GM18499 (cell line): ENCODE data around the gene AAK1.
"Not testable (repeated sequence)": the region's sequence is repeated elsewhere in the genome, so short reads cannot be mapped to it uniquely, and the experiment has no call there.

Experiments
- ATAC-seq: cut with Tn5 transposase; IDR thresholded peaks from one replicate; pipeline ENCODE4 v1.9.1; 2021; ENCODE audit warnings: moderate number of reproducible peaks; ENCODE audit not compliant: insufficient read depth, unreplicated experiment

AAK1 gene

GRCh38 chr2:69662547-69662946 is 19.0 kb upstream of the AAK1 start:
- ATAC-seq, result not testable (repeated sequence)

GRCh38 chr2:69660637-69661036 is 17.1 kb upstream of the AAK1 start:
- no peak for ATAC-seq

GRCh38 chr2:69659941-69660483 is 16.5 kb upstream of the AAK1 start:
- ATAC-seq, result no peak

- no peak for ATAC-seq
These were observed 15.8 kb upstream of the AAK1 start for GRCh38 chr2:69659349-69659748.

- no peak for ATAC-seq
These were observed 8.7 kb upstream of the AAK1 start for GRCh38 chr2:69652206-69652605.

GRCh38 chr2:69647196-69647595 is 3.7 kb upstream of the AAK1 start:
- not testable (repeated sequence) for ATAC-seq

- no peak for ATAC-seq
These were observed 3.2 kb upstream of the AAK1 start for GRCh38 chr2:69646714-69647113.

GRCh38 chr2:69645921-69646320 is 2.4 kb upstream of the AAK1 start:
- ATAC-seq, result no peak

GRCh38 chr2:69645031-69645431 is 1.5 kb upstream of the AAK1 start:
- ATAC-seq, result no peak

- ATAC-seq, result no peak
These were observed 1.0 kb upstream of the AAK1 start for GRCh38 chr2:69644506-69644979.

- ATAC-seq, result no peak
These were observed 584 bp downstream of the AAK1 start for GRCh38 chr2:69642709-69643601.

GRCh38 chr2:69641887-69642708 is 1.4 kb downstream of the AAK1 start:
- ATAC-seq, result no peak

GRCh38 chr2:69641471-69641870 is 2.1 kb downstream of the AAK1 start:
- ATAC-seq, result no peak

GRCh38 chr2:69639266-69639665 is 4.3 kb downstream of the AAK1 start:
- ATAC-seq, result no peak

GRCh38 chr2:69638630-69639029 is 4.9 kb downstream of the AAK1 start:
- no peak for ATAC-seq

GRCh38 chr2:69637923-69638322 is 5.6 kb downstream of the AAK1 start:
- ATAC-seq, result no peak

GRCh38 chr2:69636395-69636794 is 7.1 kb downstream of the AAK1 start:
- ATAC-seq, result no peak

- ATAC-seq, result no peak
These were observed 8.1 kb downstream of the AAK1 start for GRCh38 chr2:69635432-69635831.

GRCh38 chr2:69634196-69634821 is 9.2 kb downstream of the AAK1 start:
- ATAC-seq, result no peak

GRCh38 chr2:69631402-69631801 is 12.1 kb downstream of the AAK1 start:
- no peak for ATAC-seq
